MCF 10A (cell line): ENCODE data around the gene PTK6. TPM values are rescaled to one million over a fixed set of nuclear protein-coding genes. Genes with fewer than 3 reads are reported as not detected.
A peak's percentile ranks its signal among the peaks of the same experiment; 100 is the strongest.

Experiments used
- BruUV-seq: library from RNA; stranded (reverse); fragments of 400-500 nt; replicated peaks from 2 replicates; lab custom pipeline; 2021; lab: Mats Ljungman, UMichigan
- CTCF ChIA-PET: fragments of 300-600 bp; sonication (Branson Sonifier 250); formaldehyde crosslinking; extraction: SDS; loops from one replicate; lab custom pipeline; 2021; ENCODE audit warnings: antibody characterized with exemption, inconsistent platforms; lab: Yijun Ruan, JAX
- POLR2A ChIA-PET: fragments of 300-600, 350-650 bp; sonication (Branson Sonifier 250); formaldehyde crosslinking; extraction: SDS; loops from one replicate; lab custom pipeline; 2020; ENCODE audit warnings: antibody characterized with exemption, inconsistent platforms; lab: Yijun Ruan, JAX
- DNase-seq: peaks from one replicate; pipeline ENCODE4 v3.0.0-alpha.2; 2018; ENCODE audit not compliant: unreplicated experiment
- H3K27ac Mint-ChIP-seq: one replicate; pipeline ENCODE4 v1.8.0; 2022; ENCODE audit warnings: mild to moderate bottlenecking, low read depth, mixed read lengths; ENCODE audit not compliant: unreplicated experiment
- H3K27me3 Mint-ChIP-seq: one replicate; pipeline ENCODE4 v1.8.0; 2022; ENCODE audit warnings: mixed read lengths; ENCODE audit not compliant: insufficient read depth, unreplicated experiment
- H3K36me3 Mint-ChIP-seq: one replicate; pipeline ENCODE4 v1.8.0; 2022; ENCODE audit warnings: mild to moderate bottlenecking, moderate library complexity, mixed read lengths; ENCODE audit not compliant: insufficient read depth, unreplicated experiment
- H3K4me1 Mint-ChIP-seq: one replicate; pipeline ENCODE4 v1.8.0; 2022; ENCODE audit warnings: mixed read lengths; ENCODE audit not compliant: insufficient read depth, unreplicated experiment
- H3K4me3 Mint-ChIP-seq: one replicate; pipeline ENCODE4 v1.8.0; 2022; ENCODE audit warnings: mild to moderate bottlenecking, moderate library complexity, mixed read lengths; ENCODE audit not compliant: unreplicated experiment
- H3K9me3 Mint-ChIP-seq: one replicate; pipeline ENCODE4 v1.8.0; 2022; ENCODE audit warnings: mixed read lengths; ENCODE audit not compliant: unreplicated experiment
- intact Hi-C: fragments of 100-400 bp; cut with micrococcal nuclease; formaldehyde crosslinking; loops from 2 replicates; pipeline ENCODE4 v1.14.1; 2022
- total RNA-seq: library from RNA; stranded (reverse); gene quantifications from 2 replicates; pipeline ENCODE4 v1.2.3, GENCODE V29; 2022
- TF ChIP-seq, protein P1 (sequence below): fragments of 200-600 bp; IDR thresholded peaks from one replicate; pipeline ENCODE4 v1.8.0; 2022; ENCODE audit warnings: antibody characterized with exemption, mild to moderate bottlenecking; ENCODE audit not compliant: unreplicated experiment

The PTK6 gene
- total RNA-seq, 1 experiment from 2014 or later, result 4.4 TPM

DNA sequence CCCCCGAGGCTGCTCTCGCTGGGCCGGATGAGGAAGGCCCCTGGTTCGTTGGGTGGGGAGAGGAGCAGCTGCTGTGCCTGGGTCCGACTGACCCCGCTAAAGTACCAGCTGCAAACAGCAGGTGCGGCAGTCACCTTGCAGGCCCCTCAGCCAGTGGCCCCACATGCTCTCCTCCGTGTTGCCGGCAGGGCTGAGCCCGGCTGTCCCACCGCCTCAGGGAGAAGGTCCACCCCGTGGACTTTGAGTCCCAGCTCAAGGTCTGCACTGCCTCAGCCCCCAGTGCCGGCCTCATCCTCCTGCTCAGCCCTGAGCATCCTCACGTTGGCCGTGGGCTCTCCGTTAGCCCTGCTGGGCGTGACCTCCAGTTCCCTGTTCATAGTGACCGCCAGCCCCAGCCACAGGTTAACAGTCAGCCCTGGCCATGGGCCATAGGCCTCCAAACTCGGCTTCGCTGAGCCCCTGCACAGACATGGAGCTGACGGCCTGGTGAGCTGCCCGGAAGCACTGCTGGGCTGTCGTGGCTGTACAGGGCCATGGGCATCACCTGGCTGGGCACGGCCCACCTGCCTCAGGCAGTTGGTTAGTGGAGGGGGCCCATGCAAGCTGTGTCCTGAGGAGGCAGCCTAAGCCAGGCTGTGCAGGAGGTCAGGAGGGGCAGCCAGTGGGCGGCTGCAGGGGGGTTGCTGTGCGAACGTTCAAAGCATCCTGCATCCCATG, 7.2 kb upstream of the PTK6 start:
- ChIA-PET POLR2A (interaction anchor here (0.7 to 2.7 kb wide), 10 partner anchors 8 to 320 kb away, joined by 3 to 12 read pairs (median 6); partner anchors contain the start of genes ARFGAP1, FNDC11, PPDPF and RTEL1), CTCF (interaction anchor here (0.6 to 2.6 kb wide), 5 partner anchors 23 to 577 kb away, joined by 3 to 9 read pairs (median 4); no protein-coding TSS in a partner anchor)
- Mint-ChIP-seq H3K27ac (no peak overlapping the region), H3K27me3 (no peaks in the 10 kb centered on the region), H3K9me3 (no peaks in the 10 kb centered on the region), H3K4me1 (peaks cover 21% of the 10 kb centered on the region), H3K36me3 (peaks cover 7% of the 10 kb centered on the region), H3K4me3 (no peak overlapping the region)
- DNase-seq, result no peak
- intact Hi-C loops, result no loop called here
- TF ChIP-seq, protein P1, sequence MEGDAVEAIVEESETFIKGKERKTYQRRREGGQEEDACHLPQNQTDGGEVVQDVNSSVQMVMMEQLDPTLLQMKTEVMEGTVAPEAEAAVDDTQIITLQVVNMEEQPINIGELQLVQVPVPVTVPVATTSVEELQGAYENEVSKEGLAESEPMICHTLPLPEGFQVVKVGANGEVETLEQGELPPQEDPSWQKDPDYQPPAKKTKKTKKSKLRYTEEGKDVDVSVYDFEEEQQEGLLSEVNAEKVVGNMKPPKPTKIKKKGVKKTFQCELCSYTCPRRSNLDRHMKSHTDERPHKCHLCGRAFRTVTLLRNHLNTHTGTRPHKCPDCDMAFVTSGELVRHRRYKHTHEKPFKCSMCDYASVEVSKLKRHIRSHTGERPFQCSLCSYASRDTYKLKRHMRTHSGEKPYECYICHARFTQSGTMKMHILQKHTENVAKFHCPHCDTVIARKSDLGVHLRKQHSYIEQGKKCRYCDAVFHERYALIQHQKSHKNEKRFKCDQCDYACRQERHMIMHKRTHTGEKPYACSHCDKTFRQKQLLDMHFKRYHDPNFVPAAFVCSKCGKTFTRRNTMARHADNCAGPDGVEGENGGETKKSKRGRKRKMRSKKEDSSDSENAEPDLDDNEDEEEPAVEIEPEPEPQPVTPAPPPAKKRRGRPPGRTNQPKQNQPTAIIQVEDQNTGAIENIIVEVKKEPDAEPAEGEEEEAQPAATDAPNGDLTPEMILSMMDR, result no peak
- BruUV-seq, result no TSS peak

DNA sequence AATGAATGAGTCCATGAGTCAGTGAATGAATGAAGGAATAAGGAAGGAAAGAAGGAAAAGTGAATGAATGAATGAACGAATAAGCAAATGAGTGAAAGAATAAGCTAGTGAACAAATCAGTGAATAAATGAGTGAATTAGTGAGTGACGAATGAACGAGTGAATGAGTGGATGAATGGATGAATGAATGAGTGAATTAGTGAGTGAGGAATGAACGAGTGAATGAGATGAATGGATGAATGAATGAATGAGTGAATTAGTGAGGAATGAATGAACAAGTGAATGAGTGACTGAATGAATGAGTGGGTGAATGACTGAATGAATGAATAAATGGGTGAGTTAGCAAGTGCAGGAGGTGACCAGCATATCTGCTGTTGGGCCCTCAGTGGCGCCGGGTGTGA, 6.6 kb upstream of the PTK6 start:
- H3K4me3 Mint-ChIP-seq, result no peak overlapping the region
- H3K4me1 Mint-ChIP-seq, result peaks cover 21% of the 10 kb centered on the region
- peaks cover 7% of the 10 kb centered on the region for H3K36me3 Mint-ChIP-seq
- no peak for DNase-seq
- no peaks in the 10 kb centered on the region for H3K9me3 Mint-ChIP-seq
- intact Hi-C loops, result no loop called here
- ChIA-PET CTCF (interaction anchor here (0.5 kb wide), 1 partner anchor 32 kb away, joined by 3 read pairs; no protein-coding TSS in a partner anchor), POLR2A (interaction anchor here (0.5 to 2.7 kb wide), 7 partner anchors 8 to 164 kb away, joined by 3 to 12 read pairs (median 6); partner anchors contain the start of genes ARFRP1, PPDPF, RTEL1 and STMN3)
- H3K27ac Mint-ChIP-seq, result no peak overlapping the region
- TF ChIP-seq, protein P1, result no peak
- no TSS peak for BruUV-seq
- no peaks in the 10 kb centered on the region for H3K27me3 Mint-ChIP-seq

DNA sequence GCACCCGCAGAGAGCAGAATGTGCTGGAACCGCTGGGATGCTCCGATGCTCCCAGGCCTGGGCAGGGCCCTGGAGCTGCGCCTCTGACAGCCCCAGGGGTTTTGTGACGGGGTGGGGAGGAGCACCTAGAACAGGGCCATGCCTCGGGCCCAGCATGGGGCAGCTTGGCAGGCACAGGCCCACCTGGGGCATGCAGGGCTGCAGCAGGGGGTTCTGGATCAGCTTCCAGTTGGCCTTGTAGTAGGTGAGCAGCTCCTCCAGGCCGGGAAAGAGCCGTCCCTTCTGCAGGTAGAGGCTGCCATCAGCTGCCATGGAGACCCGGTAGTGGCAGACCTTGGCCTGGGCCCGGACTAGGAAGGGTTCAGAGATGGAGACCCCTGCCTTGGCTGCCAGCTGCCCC, 6.0 kb upstream of the PTK6 start:
- peaks cover 7% of the 10 kb centered on the region for H3K36me3 Mint-ChIP-seq
- TF ChIP-seq, protein P1, result no peak
- intact Hi-C loops, result no loop called here
- ChIA-PET CTCF (interaction anchor here (0.5 to 0.7 kb wide), 2 partner anchors 33 to 375 kb away, joined by 3 read pairs; no protein-coding TSS in a partner anchor), POLR2A (interaction anchor here (0.5 to 2.7 kb wide), 6 partner anchors 9 to 165 kb away, joined by 4 to 12 read pairs (median 6); partner anchors contain the start of genes ARFRP1, PPDPF, RTEL1 and ZGPAT)
- H3K4me1 Mint-ChIP-seq, result peaks cover 21% of the 10 kb centered on the region
- H3K27me3 Mint-ChIP-seq, result no peaks in the 10 kb centered on the region
- no peaks in the 10 kb centered on the region for H3K9me3 Mint-ChIP-seq
- no peak for DNase-seq
- H3K4me3 Mint-ChIP-seq, result peak overlapping the region; percentile 74
- H3K27ac Mint-ChIP-seq, result no peak overlapping the region
- no TSS peak for BruUV-seq

DNA sequence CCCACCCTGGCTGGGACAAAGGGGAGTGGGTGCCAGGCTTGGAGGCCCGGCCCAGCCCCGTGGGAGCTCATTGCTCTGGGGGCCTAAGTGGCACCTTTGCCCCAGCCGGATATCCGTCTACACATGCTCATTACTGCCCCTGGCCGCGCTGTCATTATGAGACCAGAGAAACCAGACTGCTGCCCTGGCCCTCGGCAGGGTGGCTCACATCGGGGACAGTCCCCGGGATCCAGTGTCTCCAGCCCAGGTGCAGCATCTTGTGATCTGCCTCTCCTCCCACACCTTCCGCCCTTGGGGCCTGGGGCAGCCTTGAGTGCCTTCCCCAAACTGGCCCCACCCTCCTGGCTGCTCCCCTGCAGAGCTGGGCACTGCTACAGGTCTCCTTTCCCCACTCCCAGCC, 5.5 kb upstream of the PTK6 start:
- no peak for DNase-seq
- Mint-ChIP-seq H3K27me3 (no peaks in the 10 kb centered on the region), H3K9me3 (no peaks in the 10 kb centered on the region), H3K4me1 (peaks cover 21% of the 10 kb centered on the region), H3K27ac (peak overlapping the region; percentile 84), H3K4me3 (peak overlapping the region; percentile 74), H3K36me3 (peaks cover 7% of the 10 kb centered on the region)
- ChIA-PET CTCF (interaction anchor here (0.7 to 1.3 kb wide), 2 partner anchors 39 to 376 kb away, joined by 3 read pairs; no protein-coding TSS in a partner anchor), POLR2A (interaction anchor here (1.2 to 1.4 kb wide), 4 partner anchors 9 to 323 kb away, joined by 5 to 12 read pairs (median 6); partner anchors contain the start of genes GMEB2, PPDPF and TPD52L2)
- TF ChIP-seq, protein P1, result no peak
- no TSS peak for BruUV-seq
- intact Hi-C loops, result no loop called here
